ENCODE data around the gene PTPN6.

DNA sequence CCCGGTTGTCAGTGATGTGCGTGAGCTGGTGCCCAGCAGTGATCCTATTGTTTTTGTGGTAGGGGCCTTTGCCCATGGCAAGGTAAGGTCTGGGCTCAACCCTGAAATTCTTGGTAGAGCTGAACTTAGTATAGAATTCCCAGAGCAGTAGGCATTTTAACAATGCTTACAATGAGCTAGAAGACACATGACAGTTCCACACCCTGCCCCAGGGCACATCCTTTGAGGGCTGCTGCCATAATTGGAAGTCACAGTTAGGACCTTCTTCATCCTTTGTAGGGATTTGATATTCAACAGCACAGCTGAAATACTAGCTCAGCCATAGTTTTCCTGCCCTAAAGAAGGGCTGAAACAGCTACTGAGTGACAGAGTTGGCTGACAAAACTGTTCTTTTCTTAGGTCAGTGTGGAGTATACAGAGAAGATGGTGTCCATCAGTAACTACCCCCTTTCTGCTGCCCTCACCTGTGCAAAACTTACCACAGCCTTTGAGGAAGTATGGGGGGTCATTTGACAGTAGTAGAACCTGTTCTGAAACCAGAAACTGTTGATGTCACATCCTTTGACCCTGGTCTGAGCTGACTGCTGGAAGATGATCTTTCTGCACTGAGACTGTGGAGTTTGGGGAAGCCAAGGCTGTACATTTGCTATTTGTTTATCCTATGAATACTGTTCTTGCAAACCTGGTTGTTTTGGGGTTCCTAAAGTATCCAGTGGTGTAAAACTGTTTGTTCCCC, 24.3 kb downstream of the PTPN6 start:
- TF ChIP-seq, protein P1, sequence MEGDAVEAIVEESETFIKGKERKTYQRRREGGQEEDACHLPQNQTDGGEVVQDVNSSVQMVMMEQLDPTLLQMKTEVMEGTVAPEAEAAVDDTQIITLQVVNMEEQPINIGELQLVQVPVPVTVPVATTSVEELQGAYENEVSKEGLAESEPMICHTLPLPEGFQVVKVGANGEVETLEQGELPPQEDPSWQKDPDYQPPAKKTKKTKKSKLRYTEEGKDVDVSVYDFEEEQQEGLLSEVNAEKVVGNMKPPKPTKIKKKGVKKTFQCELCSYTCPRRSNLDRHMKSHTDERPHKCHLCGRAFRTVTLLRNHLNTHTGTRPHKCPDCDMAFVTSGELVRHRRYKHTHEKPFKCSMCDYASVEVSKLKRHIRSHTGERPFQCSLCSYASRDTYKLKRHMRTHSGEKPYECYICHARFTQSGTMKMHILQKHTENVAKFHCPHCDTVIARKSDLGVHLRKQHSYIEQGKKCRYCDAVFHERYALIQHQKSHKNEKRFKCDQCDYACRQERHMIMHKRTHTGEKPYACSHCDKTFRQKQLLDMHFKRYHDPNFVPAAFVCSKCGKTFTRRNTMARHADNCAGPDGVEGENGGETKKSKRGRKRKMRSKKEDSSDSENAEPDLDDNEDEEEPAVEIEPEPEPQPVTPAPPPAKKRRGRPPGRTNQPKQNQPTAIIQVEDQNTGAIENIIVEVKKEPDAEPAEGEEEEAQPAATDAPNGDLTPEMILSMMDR (IDR thresholded peaks at IDR 0.05), result no peak
- no peak for TF ChIP-seq POLR2AphosphoS5 (IDR thresholded peaks at IDR 0.05)
- no peak for TF ChIP-seq POLR2A (IDR thresholded peaks at IDR 0.05)

Data from suprapubic skin (tissue), 4 donors.